Measurements from ENCODE around the gene SNCAIP.
"Not testable (repeated sequence)": the region's sequence is repeated elsewhere in the genome, so short reads cannot be mapped to it uniquely, and the experiment has no call there.

The SNCAIP gene

GRCh38 chr5:122351416-122352157 is 39.5 kb downstream of the SNCAIP start:
- Histone ChIP-seq H3F3A (ENCODE audit: insufficient read depth, low read length) (no peaks in the 10 kb centered on the region), H3K27me3 (ENCODE audit: insufficient read depth, low read length) (no peaks in the 10 kb centered on the region), H3K9me3 (ENCODE audit: low read length) (no peaks in the 10 kb centered on the region), H3K4me1 (ENCODE audit: insufficient read depth, low read length, severe bottlenecking) (no peaks in the 10 kb centered on the region), H4K20me1 (ENCODE audit: insufficient read depth, low read length) (no peaks in the 10 kb centered on the region), H3K4me3 (ENCODE audit: low read depth, low read length, poor library complexity, severe bottlenecking) (no peak overlapping the region), H2AFZ (ENCODE audit: low read length) (no peak overlapping the region), H3K27ac (ENCODE audit: low read depth, low read length, poor library complexity, severe bottlenecking) (no peak overlapping the region), H3K36me3 (ENCODE audit: insufficient read depth, low read length) (no peaks in the 10 kb centered on the region), H3K9ac (ENCODE audit: low read length) (no peak overlapping the region), H3K79me2 (ENCODE audit: insufficient read depth, low read length) (no peaks in the 10 kb centered on the region), H3K9me2 (ENCODE audit: low read depth, low read length) (no peaks in the 10 kb centered on the region), H3K4me2 (ENCODE audit: low read length) (no peak overlapping the region)
- TF ChIP-seq CTCF (IDR thresholded peaks at IDR 0.05; ENCODE audit: low read length) (no peak), EZH2 (IDR thresholded peaks at IDR 0.05; ENCODE audit: borderline replicate concordance, low read length) (no peak)

- H3K4me1 ChIP-seq (ENCODE audit: insufficient read depth, low read length, severe bottlenecking): no peaks in the 10 kb centered on the region
- no peak overlapping the region for H3K4me3 ChIP-seq (ENCODE audit: low read depth, low read length, poor library complexity, severe bottlenecking)
- no peak overlapping the region for H3K27ac ChIP-seq (ENCODE audit: low read depth, low read length, poor library complexity, severe bottlenecking)
- H3K27me3 ChIP-seq (ENCODE audit: insufficient read depth, low read length): no peaks in the 10 kb centered on the region
- H3K79me2 ChIP-seq (ENCODE audit: insufficient read depth, low read length): no peaks in the 10 kb centered on the region
- no peaks in the 10 kb centered on the region for H3K9me2 ChIP-seq (ENCODE audit: low read depth, low read length)
- H3K9me3 ChIP-seq (ENCODE audit: low read length): no peaks in the 10 kb centered on the region
- no peak overlapping the region for H3K9ac ChIP-seq (ENCODE audit: low read length)
- H4K20me1 ChIP-seq (ENCODE audit: insufficient read depth, low read length): no peaks in the 10 kb centered on the region
- no peak for TF ChIP-seq EZH2 (IDR thresholded peaks at IDR 0.05; ENCODE audit: borderline replicate concordance, low read length)
- TF ChIP-seq CTCF (IDR thresholded peaks at IDR 0.05; ENCODE audit: low read length): no peak
- no peaks in the 10 kb centered on the region for H3F3A ChIP-seq (ENCODE audit: insufficient read depth, low read length)
- H3K36me3 ChIP-seq (ENCODE audit: insufficient read depth, low read length): no peaks in the 10 kb centered on the region
- no peak overlapping the region for H2AFZ ChIP-seq (ENCODE audit: low read length)
- no peak overlapping the region for H3K4me2 ChIP-seq (ENCODE audit: low read length)
Measured at GRCh38 chr5:122352331-122352730, 40.3 kb downstream of the SNCAIP start.

- H3K4me3 ChIP-seq (ENCODE audit: low read depth, low read length, poor library complexity, severe bottlenecking); H2AFZ ChIP-seq (ENCODE audit: low read length); H3K4me1 ChIP-seq (ENCODE audit: insufficient read depth, low read length, severe bottlenecking); H3K79me2 ChIP-seq (ENCODE audit: insufficient read depth, low read length); H3K27ac ChIP-seq (ENCODE audit: low read depth, low read length, poor library complexity, severe bottlenecking); H4K20me1 ChIP-seq (ENCODE audit: insufficient read depth, low read length); H3K9me2 ChIP-seq (ENCODE audit: low read depth, low read length); H3F3A ChIP-seq (ENCODE audit: insufficient read depth, low read length); H3K36me3 ChIP-seq (ENCODE audit: insufficient read depth, low read length); H3K4me2 ChIP-seq (ENCODE audit: low read length); H3K9ac ChIP-seq (ENCODE audit: low read length); H3K27me3 ChIP-seq (ENCODE audit: insufficient read depth, low read length); H3K9me3 ChIP-seq (ENCODE audit: low read length): not testable (repeated sequence)
Measured at GRCh38 chr5:122353361-122353760, 41.3 kb downstream of the SNCAIP start.

- H3K4me3 ChIP-seq (ENCODE audit: low read depth, low read length, poor library complexity, severe bottlenecking): no peak overlapping the region
- no peaks in the 10 kb centered on the region for H3K79me2 ChIP-seq (ENCODE audit: insufficient read depth, low read length)
- no peak overlapping the region for H3K9ac ChIP-seq (ENCODE audit: low read length)
- no peaks in the 10 kb centered on the region for H4K20me1 ChIP-seq (ENCODE audit: insufficient read depth, low read length)
- H3K4me2 ChIP-seq (ENCODE audit: low read length): no peak overlapping the region
- no peaks in the 10 kb centered on the region for H3K27me3 ChIP-seq (ENCODE audit: insufficient read depth, low read length)
- no peaks in the 10 kb centered on the region for H3F3A ChIP-seq (ENCODE audit: insufficient read depth, low read length)
- TF ChIP-seq EZH2 (IDR thresholded peaks at IDR 0.05; ENCODE audit: borderline replicate concordance, low read length): no peak
- TF ChIP-seq CTCF (IDR thresholded peaks at IDR 0.05; ENCODE audit: low read length): no peak
- H3K9me3 ChIP-seq (ENCODE audit: low read length): no peaks in the 10 kb centered on the region
- peaks cover 3% of the 10 kb centered on the region for H3K4me1 ChIP-seq (ENCODE audit: insufficient read depth, low read length, severe bottlenecking)
- H3K27ac ChIP-seq (ENCODE audit: low read depth, low read length, poor library complexity, severe bottlenecking): no peak overlapping the region
- no peak overlapping the region for H2AFZ ChIP-seq (ENCODE audit: low read length)
- H3K9me2 ChIP-seq (ENCODE audit: low read depth, low read length): no peaks in the 10 kb centered on the region
- no peaks in the 10 kb centered on the region for H3K36me3 ChIP-seq (ENCODE audit: insufficient read depth, low read length)
Measured at GRCh38 chr5:122354293-122354692, 42.3 kb downstream of the SNCAIP start.

Data from OCI-LY1 (cell line).